ENCODE results near the gene CST6.
"Not testable (repeated sequence)": the region's sequence is repeated elsewhere in the genome, so short reads cannot be mapped to it uniquely, and the experiment has no call there.

The CST6 gene

DNA sequence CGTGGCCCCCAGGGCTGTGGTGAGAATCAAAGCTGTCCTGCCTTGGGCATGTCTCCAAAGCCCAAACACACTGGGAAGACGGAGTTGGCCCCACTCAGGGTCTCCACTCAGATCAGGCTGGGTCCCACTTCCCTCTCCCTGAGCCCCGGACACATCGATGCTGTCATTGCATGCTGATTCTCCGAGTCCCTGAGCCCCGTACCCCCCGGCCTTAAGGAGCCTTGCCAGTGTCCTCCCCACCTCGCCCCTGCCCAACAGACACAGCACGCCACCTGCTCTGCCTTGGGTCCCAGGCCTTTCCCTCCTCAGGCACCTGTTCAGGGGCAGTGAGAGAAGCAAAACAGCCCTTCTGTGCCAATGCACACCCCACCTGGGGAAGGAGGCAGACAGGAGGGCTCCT is 24.5 kb upstream of the CST6 start:
- no peak for DNase-seq

DNA sequence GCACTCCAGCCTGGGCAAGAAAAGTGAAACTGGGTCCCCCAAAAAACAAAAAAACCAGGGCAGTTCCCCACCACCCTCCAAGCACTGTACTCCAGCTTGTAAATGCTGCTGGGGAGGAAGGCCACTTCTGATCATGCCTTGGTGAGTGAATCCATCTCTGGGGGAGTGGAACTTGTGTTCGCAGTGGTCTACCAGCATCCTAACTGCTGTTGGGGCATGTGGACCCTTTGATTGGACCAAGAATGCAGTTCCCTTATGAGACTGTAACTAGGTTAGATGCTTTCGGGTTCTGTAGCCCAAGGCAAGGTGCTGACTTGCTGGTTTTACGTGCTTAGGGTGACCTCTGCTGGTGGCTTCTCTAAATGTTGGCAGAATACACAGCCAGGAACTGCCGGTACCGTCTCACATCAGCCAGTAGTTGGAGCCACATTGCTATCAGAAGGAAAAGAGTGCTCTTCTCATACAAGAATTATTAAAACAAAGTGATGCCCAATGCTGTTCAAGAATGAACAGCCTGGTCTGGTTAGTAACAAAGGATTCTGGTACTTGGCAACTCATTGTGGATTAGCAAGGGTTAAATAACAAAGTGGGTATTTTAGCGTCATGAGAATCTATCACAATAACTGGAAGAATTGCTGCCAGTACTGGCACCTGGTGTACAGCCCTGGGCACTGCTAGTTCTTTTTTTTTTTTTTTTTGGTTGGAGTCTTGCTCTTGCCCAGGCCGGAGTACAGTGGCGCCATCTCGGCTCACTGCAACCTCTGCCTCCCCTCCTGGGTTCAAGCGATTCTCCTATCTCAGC is 22.8 kb upstream of the CST6 start:
- DNase-seq = peak; percentile 72

DNA sequence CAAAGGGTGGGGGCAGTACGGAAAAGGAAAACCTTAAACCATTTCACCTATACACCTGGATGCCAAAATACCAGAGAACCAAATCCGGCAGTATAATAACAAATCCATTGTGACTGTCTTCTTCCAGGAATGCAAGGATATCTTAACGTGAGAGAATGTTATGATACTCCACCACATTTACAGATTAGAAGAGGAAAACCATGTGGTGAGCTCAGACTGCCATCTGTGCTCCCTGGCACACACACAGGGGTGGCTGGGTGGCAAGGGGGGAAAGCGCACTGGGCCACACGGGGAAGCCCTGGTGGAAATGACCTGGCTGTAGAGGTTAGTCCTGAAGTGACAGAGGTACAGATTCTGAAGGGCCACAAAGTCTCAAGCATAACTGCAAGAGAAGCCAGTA is 19.8 kb upstream of the CST6 start:
- no peak for DNase-seq

DNA sequence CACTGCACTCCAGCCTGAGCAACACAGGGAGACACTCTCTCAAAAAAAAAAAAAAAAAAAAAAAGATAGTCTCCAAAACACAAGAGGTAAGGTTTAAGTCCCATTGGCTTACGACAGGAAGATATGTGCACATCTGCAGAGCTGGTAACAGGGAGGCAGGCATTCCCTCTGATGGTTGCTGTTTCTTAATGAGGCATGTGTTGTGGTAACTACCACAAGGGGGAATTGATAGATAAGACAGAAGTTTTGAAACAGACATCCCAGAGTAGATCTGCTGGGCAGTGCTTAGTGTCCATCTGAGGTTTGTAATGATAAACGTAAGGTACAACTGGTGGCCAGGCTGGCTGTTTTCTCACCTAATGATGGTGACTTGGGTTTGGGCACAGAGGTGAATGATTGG is 14.5 kb upstream of the CST6 start:
- no peak for DNase-seq

DNA sequence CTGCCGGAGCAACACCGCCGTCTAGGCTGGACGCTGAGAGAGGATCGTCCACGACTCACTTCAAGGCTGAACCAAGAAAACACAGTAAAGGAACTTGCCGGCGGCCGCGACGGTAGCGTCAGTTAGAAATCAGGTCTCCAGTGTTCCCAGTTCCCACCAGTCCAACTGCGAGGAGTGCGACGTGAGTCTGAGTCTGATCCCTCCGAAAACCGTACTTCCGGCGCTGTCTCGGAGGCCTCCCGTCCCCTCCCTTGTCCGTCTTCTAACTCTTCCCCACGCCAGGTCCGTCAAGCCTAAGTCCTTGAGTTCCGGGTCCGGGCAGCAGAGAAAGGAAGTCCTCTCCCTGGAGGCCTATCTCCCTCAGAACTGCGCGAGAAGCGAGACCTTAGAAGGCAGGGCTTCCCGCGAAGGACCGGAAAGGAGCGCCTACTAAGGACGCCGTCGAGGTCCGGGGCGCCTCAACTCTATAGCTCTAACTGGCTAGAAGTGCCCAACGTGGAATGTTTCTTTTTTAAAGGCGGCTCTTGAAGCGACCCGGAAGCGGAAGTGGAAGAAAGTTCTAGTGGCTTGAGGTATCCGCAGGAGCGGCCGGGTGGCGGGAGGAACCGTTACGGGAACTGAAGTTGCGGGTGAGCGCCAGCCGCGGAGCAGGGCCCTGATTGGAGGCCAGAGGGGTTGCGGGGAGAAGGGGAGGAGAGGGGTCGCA is 9.7 kb upstream of the CST6 start, which contains the start of the genes BANF1 and EIF1AD:
BANF1 (plus strand) TSS at position 562 of the 706 bp plus-strand sequence. CDS start 748 bp downstream, outside the sequence.
EIF1AD (minus strand) TSS at position 216 of the 706 bp plus-strand sequence. CDS start 1,768 bp downstream, outside the sequence.
- DNase-seq = peak; percentile 88

DNA sequence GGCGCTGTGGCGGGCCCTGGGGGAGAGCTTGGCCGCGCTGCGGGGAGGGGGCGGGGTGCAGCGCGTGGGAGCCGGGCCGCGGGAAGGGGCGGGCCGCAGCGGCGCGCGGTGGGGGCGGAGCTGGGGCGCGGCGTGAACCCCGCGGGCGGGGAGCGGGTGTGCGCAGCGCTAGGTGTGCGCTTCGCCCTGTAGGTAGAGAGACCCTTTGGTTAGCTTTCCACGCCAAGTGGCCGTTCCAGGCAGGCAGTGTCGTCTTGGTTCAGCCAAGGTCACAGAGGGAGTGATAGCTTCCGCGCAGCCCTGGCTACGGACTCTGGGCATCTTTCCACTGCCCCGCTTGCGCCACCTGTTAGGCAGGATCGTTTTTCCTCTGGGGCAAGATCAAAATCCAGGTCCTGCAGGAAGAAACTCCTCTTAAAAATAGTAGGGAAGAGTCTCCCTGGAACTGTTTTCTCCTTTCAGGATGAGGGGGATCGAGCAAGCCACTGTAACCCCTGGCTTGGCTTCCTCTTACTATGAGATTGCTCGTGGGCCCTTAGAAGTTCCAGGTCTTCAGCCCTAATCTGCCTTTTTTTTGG is 9.1 kb upstream of the CST6 start:
- DNase-seq = no peak

DNA sequence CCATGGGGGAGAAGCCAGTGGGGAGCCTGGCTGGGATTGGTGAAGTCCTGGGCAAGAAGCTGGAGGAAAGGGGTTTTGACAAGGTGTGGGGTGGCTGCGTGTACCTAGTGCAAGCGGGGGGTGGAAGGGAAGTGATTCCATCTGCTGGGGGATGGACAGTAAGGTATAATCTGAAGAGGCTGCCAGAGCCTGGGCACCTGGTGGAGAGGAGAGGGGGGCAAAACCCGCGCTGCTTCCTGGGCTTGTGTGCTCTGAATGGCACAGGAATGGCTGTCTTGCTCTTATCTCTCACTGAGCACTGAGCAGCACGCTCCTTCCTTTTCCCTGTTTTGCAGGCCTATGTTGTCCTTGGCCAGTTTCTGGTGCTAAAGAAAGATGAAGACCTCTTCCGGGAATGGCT is 8.5 kb upstream of the CST6 start:
- no peak for DNase-seq

DNA sequence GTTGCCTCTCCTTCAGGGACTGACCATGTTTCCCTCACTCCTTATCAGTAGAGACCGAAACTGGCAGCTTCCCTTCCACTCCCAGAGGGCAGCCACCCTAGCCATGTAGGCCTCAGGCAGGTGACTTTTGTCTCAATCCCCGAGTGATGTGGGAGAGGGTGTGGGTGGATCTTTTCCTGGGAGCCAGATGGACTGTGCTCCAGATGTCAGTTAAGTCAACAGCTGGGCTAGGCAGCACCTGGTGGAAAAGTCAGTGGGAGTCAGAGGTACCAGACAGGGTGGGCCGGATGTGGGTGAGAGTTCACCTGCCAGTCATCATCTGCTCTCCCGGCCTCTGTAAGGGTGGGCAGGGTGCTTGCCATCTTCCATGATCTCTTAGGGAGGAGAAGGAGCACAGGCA is 7.6 kb upstream of the CST6 start:
- no peak for DNase-seq

DNA sequence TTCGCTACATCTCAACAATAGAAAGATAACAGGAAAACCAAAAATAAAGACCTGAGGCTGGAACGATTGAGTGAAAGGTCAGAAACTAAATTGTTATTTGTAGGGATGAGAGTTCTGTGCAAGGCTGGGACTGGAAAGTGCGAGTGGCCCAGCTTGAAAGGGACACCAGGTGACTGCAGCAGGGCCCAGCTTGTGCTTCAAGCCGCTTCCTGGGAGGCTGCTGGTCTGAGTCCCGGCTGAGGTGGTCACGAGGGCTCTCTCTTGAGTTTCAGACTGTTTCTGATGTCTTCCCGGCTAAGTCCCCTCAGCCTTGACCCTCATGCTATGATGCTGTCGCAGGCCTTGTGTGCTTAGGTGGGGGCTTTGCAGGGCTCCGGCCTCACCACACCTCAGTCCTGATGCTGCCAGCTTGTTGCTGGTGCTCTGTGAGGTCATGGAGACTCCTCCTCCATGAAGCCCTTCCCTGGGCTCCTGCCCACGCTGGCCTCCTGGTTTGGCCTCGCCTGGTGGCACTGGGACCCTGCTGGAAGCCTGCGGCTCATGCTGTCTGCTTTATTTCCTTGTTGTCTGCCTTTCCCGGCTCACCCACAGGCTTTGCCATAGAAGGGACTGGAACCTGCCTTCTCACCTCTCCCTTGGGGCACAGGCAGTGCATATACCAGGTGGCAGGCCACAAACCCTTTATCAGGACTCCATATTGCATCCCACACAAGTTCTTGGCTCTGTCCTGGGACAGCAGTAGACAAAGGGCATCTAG is 5.5 kb upstream of the CST6 start:
- DNase-seq = no peak

DNA sequence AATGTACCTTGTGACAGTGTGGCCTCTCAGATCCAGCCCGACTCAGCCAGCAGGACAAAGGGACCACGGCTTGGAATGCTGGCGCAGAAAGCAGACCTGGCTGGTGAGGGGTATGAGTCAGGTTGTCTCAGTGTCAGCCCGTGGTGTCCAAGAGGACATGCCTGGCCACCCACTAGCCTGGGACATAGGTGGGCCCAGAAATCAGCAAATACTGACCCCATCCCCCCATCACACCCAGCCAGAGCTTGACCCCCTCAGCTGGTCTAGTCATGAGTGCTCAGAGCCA is 5.0 kb upstream of the CST6 start:
- DNase-seq = no peak

DNA sequence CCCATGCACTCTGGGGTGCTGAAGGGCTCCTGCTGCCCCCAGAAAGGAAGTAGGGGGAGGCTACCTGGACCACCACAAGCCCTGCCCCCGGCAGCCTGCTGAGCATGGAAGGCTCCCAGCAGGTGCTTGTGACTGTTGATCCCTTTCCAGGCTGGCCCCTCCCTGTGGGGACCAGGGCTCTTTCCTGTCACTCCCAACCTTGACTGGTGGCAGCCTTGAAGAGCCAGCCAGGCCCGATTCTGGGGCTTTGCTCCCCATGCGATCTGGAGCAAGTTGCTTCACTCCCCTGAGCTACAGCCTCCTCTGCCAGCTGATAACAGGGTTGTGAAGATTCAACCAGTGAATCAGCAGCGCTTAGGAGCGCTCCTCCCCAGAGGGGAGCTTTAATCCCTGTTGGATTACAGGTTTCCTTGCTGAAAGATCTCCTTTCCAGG is 4.6 kb upstream of the CST6 start:
- no peak for DNase-seq

DNA sequence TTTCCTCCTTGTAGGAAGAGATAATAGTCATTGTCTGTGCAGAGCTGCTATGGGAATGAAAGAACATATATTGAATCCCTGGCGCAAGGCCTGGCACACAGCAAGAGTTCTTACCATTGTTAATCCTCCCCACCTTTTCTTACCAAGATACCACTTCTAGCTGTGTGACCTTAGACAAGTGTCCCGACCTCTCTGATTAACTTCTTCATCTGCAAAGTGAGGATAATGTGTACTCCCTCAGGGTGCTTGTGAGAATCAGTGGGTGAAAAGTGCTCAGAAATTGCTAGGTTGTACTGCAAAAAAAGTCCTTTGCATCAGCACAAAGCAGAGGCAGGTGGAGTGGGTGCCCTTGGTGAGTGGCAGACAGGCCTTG is 3.7 kb upstream of the CST6 start:
- no peak for DNase-seq

DNA sequence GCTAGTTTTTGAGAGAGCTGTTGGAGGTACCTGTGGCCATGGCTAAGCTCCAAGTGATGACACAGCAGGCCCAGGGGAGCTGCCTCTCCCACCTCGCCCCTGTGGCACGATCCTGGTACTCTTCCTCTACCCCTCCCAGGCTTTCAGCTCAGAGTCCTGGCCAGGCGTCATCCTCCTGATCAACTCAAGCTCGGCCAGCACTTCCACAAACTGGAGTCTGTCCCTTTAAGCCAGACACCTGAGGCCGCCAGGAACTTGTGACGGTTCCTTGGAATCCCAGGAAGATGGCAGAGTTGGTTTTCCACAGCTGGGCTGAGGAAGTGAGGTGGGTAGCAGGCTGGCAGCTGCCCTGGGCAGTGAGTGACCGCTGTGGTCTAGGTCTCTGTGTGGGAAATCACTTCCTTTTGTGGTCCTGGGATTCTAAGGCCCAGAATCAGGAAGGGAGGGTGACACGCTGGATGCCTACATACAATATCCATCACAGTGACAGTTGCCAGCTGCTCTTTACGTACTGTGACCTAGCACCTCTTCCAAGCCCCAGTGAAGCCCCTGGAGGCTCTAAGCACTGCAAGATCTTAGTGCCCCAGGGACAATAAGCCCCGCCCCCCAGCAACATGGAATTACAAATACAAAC is 3.2 kb upstream of the CST6 start:
- no peak for DNase-seq

DNA sequence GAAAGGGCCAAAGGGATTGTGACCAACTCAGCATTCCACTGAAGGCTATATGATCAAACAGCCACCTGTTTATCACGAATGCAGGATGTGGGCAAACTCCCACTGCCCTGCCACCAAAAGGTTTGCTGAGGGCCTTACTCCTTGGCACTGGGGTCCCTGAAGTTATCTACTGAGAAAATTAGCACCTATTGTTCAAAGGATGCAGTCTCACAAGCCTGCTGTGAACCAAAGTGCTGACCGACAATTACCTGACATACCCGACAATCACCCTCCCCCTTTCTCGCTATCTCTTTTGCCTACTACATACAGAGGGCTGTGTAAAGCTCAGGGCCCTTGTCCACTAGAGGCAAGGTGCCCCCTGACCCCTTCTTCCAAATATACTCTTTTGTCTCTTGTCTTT is 1.8 kb upstream of the CST6 start:
- not testable (repeated sequence) for DNase-seq

DNA sequence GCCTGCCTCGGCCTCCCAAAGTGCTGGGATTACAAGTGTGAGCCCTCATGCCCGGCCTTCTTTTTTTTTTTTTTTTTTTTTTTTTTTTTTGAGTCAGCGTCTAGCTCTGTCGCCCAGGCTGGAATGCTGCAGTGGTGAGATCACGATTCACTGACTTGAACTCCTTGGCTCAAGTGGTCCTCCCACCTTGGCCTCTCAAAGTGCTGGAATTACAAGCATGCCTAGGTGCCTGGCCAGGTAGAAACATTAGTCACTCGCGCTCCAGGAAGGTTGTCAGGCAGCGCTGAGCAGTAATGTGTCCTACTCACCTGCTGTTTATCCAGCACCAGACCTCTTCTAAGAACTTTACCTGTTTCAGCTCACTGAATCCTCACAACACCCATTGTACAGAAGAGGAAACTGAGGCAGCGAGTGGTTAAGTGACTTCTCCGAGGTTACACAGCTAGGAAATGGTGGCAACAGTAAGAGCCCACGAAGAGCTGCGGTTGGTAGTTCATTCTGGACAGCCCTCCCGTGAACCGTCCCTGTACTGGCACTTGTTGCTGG is 496 bp upstream of the CST6 start:
- no peak for DNase-seq

DNA sequence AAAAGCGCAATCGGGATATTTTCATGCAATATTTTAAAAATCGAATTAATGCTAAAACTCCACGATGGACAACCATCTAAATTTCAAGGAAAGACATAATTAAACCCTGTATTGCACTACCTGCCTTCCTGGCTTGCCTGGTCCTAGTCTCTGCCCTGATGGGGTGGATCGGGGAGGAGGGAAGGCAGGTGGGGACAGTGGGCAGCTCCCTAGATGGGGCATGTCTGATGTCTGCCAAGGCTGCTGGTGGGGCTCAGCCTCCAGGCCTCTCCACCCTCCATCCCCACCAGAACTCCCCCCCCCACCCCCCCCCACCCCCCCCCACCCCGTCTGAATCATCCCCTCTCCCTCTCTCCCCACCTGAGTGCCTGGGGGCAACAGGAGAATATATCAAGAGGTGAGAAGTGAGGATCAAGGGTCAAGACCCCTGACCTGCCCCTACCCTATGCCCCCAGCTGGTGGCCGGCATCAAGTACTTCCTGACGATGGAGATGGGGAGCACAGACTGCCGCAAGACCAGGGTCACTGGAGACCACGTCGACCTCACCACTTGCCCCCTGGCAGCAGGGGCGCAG is 650 bp downstream of the CST6 start:
- no peak for DNase-seq

DNA sequence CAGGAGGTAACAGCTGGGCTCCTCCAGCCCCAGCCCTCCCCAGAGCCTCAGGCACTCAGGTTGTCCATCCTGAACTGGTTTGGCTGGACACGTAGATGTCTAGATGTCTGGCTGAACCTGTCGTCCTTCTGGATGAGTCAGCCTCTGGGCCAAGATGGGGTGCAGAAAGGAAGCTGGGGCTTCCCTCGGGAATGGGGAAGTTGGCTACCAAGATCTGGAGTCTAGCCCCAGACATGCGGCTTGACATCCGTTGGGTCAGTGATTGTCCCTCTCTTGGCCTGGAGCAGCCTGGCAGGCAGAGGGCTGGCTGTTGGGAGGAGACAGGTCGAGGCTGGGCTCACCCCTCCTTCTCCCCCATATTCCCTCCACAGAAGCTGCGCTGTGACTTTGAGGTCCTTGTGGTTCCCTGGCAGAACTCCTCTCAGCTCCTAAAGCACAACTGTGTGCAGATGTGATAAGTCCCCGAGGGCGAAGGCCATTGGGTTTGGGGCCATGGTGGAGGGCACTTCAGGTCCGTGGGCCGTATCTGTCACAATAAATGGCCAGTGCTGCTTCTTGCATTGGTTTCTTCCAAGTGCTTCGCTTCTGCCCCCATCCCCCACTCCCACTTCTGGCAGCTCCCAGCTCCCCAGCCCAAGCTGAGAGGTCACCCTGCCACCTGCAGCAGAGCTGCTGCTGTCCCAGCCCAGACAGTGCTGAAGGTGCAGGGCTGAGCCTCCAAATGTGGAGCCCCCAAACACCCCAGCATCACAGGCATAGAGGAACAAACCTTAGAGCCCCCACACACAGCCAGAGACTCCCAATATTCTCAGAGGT is 1.3 kb downstream of the CST6 start:
- no peak for DNase-seq

DNA sequence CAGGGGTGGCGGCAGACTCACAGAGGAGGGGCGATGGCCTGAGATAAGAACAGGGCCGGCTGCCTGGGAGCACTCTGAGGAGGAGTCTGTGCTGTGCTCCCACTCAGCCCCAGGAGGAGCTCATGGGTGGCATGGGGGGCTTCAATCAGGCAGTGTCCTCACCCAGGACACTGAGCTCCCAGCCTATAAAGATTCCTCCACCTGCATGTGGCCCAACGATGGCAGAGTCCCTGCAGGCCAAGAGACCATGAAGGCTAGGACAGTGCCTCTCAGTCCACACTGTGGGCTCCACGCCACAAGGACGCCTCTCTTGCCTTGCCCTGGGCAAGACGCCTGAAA is 1.9 kb downstream of the CST6 start:
- no peak for DNase-seq

DNA sequence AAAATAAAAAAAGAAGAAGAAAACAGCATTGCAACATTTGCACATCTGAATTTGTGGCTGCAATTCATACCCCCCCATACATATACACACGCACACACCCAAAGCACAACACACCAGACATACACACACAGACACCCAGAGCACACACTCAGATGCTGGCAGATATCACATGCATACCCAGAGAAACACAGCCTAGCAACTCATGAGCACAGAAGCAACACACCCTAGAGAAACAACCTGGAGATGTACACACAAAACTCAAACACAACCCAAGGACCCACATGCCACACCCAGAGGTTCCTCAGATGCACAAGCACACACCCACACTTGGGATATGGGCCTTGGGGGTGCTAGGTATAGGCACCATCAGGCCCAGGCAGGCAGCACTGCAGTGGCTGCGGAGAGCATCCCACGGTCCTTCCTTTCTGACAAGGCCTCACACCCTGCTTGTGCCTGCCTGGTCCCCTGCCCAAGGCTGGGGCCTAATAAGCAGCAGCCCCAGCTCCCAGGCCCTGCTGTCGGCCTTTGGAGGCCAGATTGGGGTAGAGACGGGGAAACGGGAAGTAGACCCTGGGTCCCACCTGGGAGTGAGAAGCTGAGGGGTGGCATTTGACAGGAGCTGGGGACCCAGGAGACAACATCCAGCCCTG is 3.1 kb downstream of the CST6 start:
- DNase-seq = no peak

DNA sequence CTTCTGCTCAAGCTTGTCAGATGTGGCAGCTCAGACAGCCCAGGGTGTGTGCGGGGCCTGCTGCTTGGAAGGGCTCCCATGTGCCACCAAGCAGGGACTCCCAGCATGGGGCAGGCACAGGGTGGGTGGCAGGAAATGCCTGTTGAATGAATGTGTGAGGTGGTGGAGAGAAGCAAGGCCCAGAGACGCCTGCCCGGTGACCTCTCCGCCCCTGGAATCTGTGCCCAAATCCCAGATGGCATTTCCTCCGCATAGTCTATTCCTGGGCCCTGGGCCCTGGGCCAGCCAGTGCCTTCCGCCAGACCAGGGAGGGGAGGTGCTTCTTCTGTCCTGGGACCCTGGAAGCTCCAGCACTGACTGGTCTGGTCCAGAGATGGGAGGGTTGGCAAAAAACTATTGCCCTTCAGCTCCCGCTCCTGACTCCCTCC is 3.7 kb downstream of the CST6 start:
- no peak for DNase-seq

Data from NCI-H2107 (cell line).